ENCODE results near the gene ESYT2. TPM values are rescaled to one million over a fixed set of nuclear protein-coding genes. Genes with fewer than 3 reads are reported as not detected.

The ESYT2 gene
- total RNA-seq, 4 donors from 2014 or later: 68.3 to 95.8 (median 82.6) TPM

GRCh38 chr7:158723266-158723665, 106.0 kb downstream of the ESYT2 start:
- H3K4me3 ChIP-seq: no peak overlapping the region
- no peaks in the 10 kb centered on the region for H3K4me1 ChIP-seq
- 82% methylated on average over 13 of the region's 13 CpGs for WGBS
- no peaks in the 10 kb centered on the region for H3K9me3 ChIP-seq
- TF ChIP-seq EP300 (IDR thresholded peaks at IDR 0.05) (no peak), POLR2A (IDR thresholded peaks at IDR 0.05) (no peak), CTCF (IDR thresholded peaks at IDR 0.05) (no peak), POLR2AphosphoS5 (IDR thresholded peaks at IDR 0.05) (no peak)
- no peak for DNase-seq (ENCODE audit: low spot score in 2 of 2)
- no peaks in the 10 kb centered on the region for H3K36me3 ChIP-seq
- H3K27ac ChIP-seq: no peak overlapping the region
- H3K27me3 ChIP-seq: no peaks in the 10 kb centered on the region

- Histone ChIP-seq H3K4me1 (no peaks in the 10 kb centered on the region), H3K36me3 (no peaks in the 10 kb centered on the region), H3K27me3 (no peaks in the 10 kb centered on the region), H3K4me3 (no peak overlapping the region), H3K9me3 (no peaks in the 10 kb centered on the region), H3K27ac (no peak overlapping the region)
- TF ChIP-seq POLR2A (IDR thresholded peaks at IDR 0.05): no peak
- no peak for TF ChIP-seq EP300 (IDR thresholded peaks at IDR 0.05)
- TF ChIP-seq CTCF (IDR thresholded peaks at IDR 0.05): no peak
- no peak for TF ChIP-seq POLR2AphosphoS5 (IDR thresholded peaks at IDR 0.05)
- DNase-seq (ENCODE audit: low spot score in 2 of 2): no peak
- WGBS: 84% methylated on average over 6 of the region's 6 CpGs
Measured at GRCh38 chr7:158722574-158723237, 106.6 kb downstream of the ESYT2 start.

DNA sequence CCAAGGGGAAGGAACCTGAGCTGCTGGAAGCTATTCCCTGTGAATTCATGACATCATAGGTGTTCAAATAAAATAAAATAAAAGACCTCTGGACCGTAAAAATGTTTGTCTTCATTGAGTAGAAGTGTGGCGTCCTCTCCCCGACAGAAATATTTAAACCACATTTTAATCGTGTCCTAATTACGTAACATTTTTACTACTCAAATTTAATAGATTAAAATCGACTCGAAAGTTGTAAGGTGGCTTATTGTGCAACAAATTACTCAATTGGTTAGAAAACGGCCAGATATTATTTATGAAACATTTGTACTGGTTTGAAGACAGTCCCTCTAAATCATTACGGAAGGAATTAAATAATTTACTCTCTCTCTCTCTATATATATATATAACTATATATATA, 109.2 kb downstream of the ESYT2 start:
- no peak for DNase-seq (ENCODE audit: low spot score in 2 of 2)
- 72% methylated on average over 9 of the region's 9 CpGs for WGBS
- no peaks in the 10 kb centered on the region for H3K9me3 ChIP-seq
- no peaks in the 10 kb centered on the region for H3K4me1 ChIP-seq
- H3K36me3 ChIP-seq: no peaks in the 10 kb centered on the region
- H3K27me3 ChIP-seq: no peaks in the 10 kb centered on the region
- H3K4me3 ChIP-seq: no peak overlapping the region
- TF ChIP-seq EP300 (IDR thresholded peaks at IDR 0.05) (no peak), POLR2AphosphoS5 (IDR thresholded peaks at IDR 0.05) (no peak), POLR2A (IDR thresholded peaks at IDR 0.05) (no peak), CTCF (IDR thresholded peaks at IDR 0.05) (no peak)
- H3K27ac ChIP-seq: no peak overlapping the region

GRCh38 chr7:158716802-158717201, 112.5 kb downstream of the ESYT2 start:
- Histone ChIP-seq H3K27me3 (no peaks in the 10 kb centered on the region), H3K4me1 (no peaks in the 10 kb centered on the region), H3K4me3 (no peak overlapping the region), H3K27ac (no peak overlapping the region), H3K9me3 (no peaks in the 10 kb centered on the region), H3K36me3 (no peaks in the 10 kb centered on the region)
- 83% methylated on average over 1 of the region's 1 CpG for WGBS
- TF ChIP-seq EP300 (IDR thresholded peaks at IDR 0.05) (no peak), POLR2AphosphoS5 (IDR thresholded peaks at IDR 0.05) (no peak), CTCF (IDR thresholded peaks at IDR 0.05) (no peak), POLR2A (IDR thresholded peaks at IDR 0.05) (no peak)
- no peak for DNase-seq (ENCODE audit: low spot score in 2 of 2)

DNA sequence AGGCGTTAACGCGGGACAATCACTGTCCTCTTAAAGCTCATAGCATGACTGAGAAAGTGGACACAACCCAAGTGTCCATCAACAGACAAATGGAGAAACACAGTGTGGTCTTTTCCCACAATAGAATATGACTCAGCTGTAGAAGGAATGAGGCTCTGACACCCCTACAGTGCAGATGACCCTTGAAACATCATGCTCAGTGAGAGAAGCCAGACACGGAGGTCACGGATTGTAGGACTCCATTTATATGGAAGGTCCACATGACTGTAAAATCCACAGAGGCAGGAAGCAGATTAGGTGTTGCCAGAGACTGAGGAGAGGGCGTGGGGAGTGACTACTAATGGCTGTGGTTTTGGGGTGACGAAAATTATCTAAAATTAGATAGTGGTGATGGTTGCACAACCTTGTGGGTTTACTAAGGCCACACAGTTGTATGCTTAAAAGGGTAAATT, 118.6 kb downstream of the ESYT2 start:
- H3K27ac ChIP-seq: no peak overlapping the region
- TF ChIP-seq EP300 (IDR thresholded peaks at IDR 0.05) (no peak), POLR2A (IDR thresholded peaks at IDR 0.05) (no peak), CTCF (IDR thresholded peaks at IDR 0.05) (no peak), POLR2AphosphoS5 (IDR thresholded peaks at IDR 0.05) (no peak)
- 84% methylated on average over 7 of the region's 7 CpGs for WGBS
- DNase-seq (ENCODE audit: low spot score in 2 of 2): no peak
- H3K9me3 ChIP-seq: no peaks in the 10 kb centered on the region
- H3K36me3 ChIP-seq: no peaks in the 10 kb centered on the region
- H3K27me3 ChIP-seq: no peaks in the 10 kb centered on the region
- peaks cover under 1% of the 10 kb centered on the region for H3K4me1 ChIP-seq
- no peak overlapping the region for H3K4me3 ChIP-seq
